GM18505 (cell line): ENCODE measurements around the gene ZNG1C.
"Not testable (repeated sequence)": the region's sequence is repeated elsewhere in the genome, so short reads cannot be mapped to it uniquely, and the experiment has no call there.

ENCODE experiments used
- ATAC-seq: cut with Tn5 transposase; IDR thresholded peaks from one replicate; pipeline ENCODE4 v1.9.1; 2021; ENCODE audit not compliant: unreplicated experiment

The ZNG1C gene

GRCh38 chr9:68241683-68242082 is at the start of gene ZNG1C:
TSS of gene ZNG1C (plus strand) at chr9:68241983. CDS start at chr9:68242032, 49 bp downstream.
- not testable (repeated sequence) for ATAC-seq

GRCh38 chr9:68242437-68242836 is 654 bp downstream of the ZNG1C start:
- ATAC-seq: not testable (repeated sequence)

GRCh38 chr9:68281041-68281440 is 39.3 kb downstream of the ZNG1C start:
- ATAC-seq: not testable (repeated sequence)

GRCh38 chr9:68302567-68302966 is 60.8 kb downstream of the ZNG1C start, which contains the start of gene FOXD4L3:
TSS of gene FOXD4L3 (plus strand) at chr9:68302867. CDS start at chr9:68302952, 85 bp downstream.
- not testable (repeated sequence) for ATAC-seq

- not testable (repeated sequence) for ATAC-seq
These were observed 62.0 kb downstream of the ZNG1C start for GRCh38 chr9:68303771-68304170.

GRCh38 chr9:68304212-68304611 is 62.4 kb downstream of the ZNG1C start:
- ATAC-seq: not testable (repeated sequence)

- not testable (repeated sequence) for ATAC-seq
These were observed 63.0 kb downstream of the ZNG1C start for GRCh38 chr9:68304777-68305176.

GRCh38 chr9:68305680-68306285 is 64.0 kb downstream of the ZNG1C start:
- ATAC-seq: not testable (repeated sequence)

- ATAC-seq: not testable (repeated sequence)
These were observed 64.7 kb downstream of the ZNG1C start for GRCh38 chr9:68306391-68306964.

GRCh38 chr9:68307127-68307526 is 65.3 kb downstream of the ZNG1C start:
- ATAC-seq: not testable (repeated sequence)

GRCh38 chr9:68307654-68308053 is 65.9 kb downstream of the ZNG1C start:
- not testable (repeated sequence) for ATAC-seq

GRCh38 chr9:68311208-68311607 is 69.4 kb downstream of the ZNG1C start:
- ATAC-seq: not testable (repeated sequence)

GRCh38 chr9:68318209-68318608 is 76.4 kb downstream of the ZNG1C start:
- ATAC-seq: not testable (repeated sequence)

GRCh38 chr9:68323749-68324148 is 82.0 kb downstream of the ZNG1C start:
- ATAC-seq: not testable (repeated sequence)

GRCh38 chr9:68324518-68324917 is 82.7 kb downstream of the ZNG1C start:
- ATAC-seq: not testable (repeated sequence)

GRCh38 chr9:68329106-68329505 is 87.3 kb downstream of the ZNG1C start:
- not testable (repeated sequence) for ATAC-seq

- ATAC-seq: not testable (repeated sequence)
These were observed 88.9 kb downstream of the ZNG1C start for GRCh38 chr9:68330531-68331173.

- not testable (repeated sequence) for ATAC-seq
These were observed 90.3 kb downstream of the ZNG1C start for GRCh38 chr9:68332122-68332521.

- not testable (repeated sequence) for ATAC-seq
These were observed 94.2 kb downstream of the ZNG1C start for GRCh38 chr9:68335935-68336334.

- not testable (repeated sequence) for ATAC-seq
These were observed 95.0 kb downstream of the ZNG1C start for GRCh38 chr9:68336639-68337339.

GRCh38 chr9:68338000-68338399 is 96.2 kb downstream of the ZNG1C start:
- ATAC-seq: not testable (repeated sequence)
